OCI-LY1 (cell line): ENCODE results near the gene GJA5.

ENCODE experiments used
- H2AFZ ChIP-seq: fragments of 200-600 bp; sonication (generic), shearing (Covaris generic); 2 replicates; pipeline ENCODE4 v1.6.0; 2014; ENCODE audit warnings: antibody characterized with exemption, mild to moderate bottlenecking, low read length
- H3F3A ChIP-seq: fragments of 200-600 bp; sonication (generic), shearing (Covaris generic); 2 replicates; pipeline ENCODE4 v1.6.0; 2014; ENCODE audit warnings: mild to moderate bottlenecking, antibody characterized with exemption, low read length, moderate library complexity; ENCODE audit not compliant: insufficient read depth
- H3K27ac ChIP-seq: fragments of 200-600 bp; sonication (generic); 2 replicates; pipeline ENCODE4 v1.5.1; 2014; ENCODE audit warnings: low read length, mixed run types, mild to moderate bottlenecking, low read depth; ENCODE audit not compliant: poor library complexity, severe bottlenecking
- H3K27me3 ChIP-seq: fragments of 200-600 bp; sonication (generic); 2 replicates; pipeline ENCODE4 v1.6.0; 2014; ENCODE audit warnings: antibody characterized with exemption, mild to moderate bottlenecking, low read length, moderate library complexity; ENCODE audit not compliant: insufficient read depth
- H3K36me3 ChIP-seq: fragments of 200-600 bp; sonication (generic); 2 replicates; pipeline ENCODE4 v1.6.1; 2014; ENCODE audit warnings: mild to moderate bottlenecking, antibody characterized with exemption, low read length, moderate library complexity, mixed read lengths; ENCODE audit not compliant: insufficient read depth
- H3K4me1 ChIP-seq: fragments of 200-600 bp; sonication (generic); 2 replicates; pipeline ENCODE4 v1.5.1; 2014; ENCODE audit warnings: mild to moderate bottlenecking, low read length, moderate library complexity; ENCODE audit not compliant: insufficient read depth, severe bottlenecking
- H3K4me2 ChIP-seq: fragments of 200-600 bp; sonication (generic), shearing (Covaris generic); 2 replicates; pipeline ENCODE4 v1.6.1; 2014; ENCODE audit warnings: low read length
- H3K4me3 ChIP-seq: fragments of 200-600 bp; sonication (generic); 2 replicates; pipeline ENCODE4 v1.5.1; 2014; ENCODE audit warnings: low read length, low read depth, mild to moderate bottlenecking, mixed read lengths; ENCODE audit not compliant: poor library complexity, severe bottlenecking
- H3K79me2 ChIP-seq: fragments of 200-600 bp; shearing (Covaris generic); 2 replicates; pipeline ENCODE4 v1.6.1; 2016; ENCODE audit warnings: mixed run types, low read length, mixed read lengths; ENCODE audit not compliant: insufficient read depth
- H3K9ac ChIP-seq: fragments of 200-600 bp; sonication (generic), shearing (Covaris generic); 2 replicates; pipeline ENCODE4 v1.6.1; 2014; ENCODE audit warnings: mild to moderate bottlenecking, low read length, mixed read lengths
- H3K9me2 ChIP-seq: fragments of 200-600 bp; sonication (generic), shearing (Covaris generic); 2 replicates; pipeline ENCODE4 v1.6.1; 2014; ENCODE audit warnings: low read depth, mild to moderate bottlenecking, low read length, mixed read lengths
- H3K9me3 ChIP-seq: fragments of 200-600 bp; shearing (Covaris generic); 2 replicates; pipeline ENCODE4 v1.6.1; 2014; ENCODE audit warnings: low read length, mixed read lengths
- H4K20me1 ChIP-seq: fragments of 200-600 bp; sonication (generic), shearing (Covaris generic); 2 replicates; pipeline ENCODE4 v1.6.0; 2016; ENCODE audit warnings: mild to moderate bottlenecking, low read length; ENCODE audit not compliant: insufficient read depth
- EZH2 ChIP-seq: fragments of 200-600 bp; sonication (generic), shearing (Covaris generic); IDR thresholded peaks from 2 replicates; pipeline ENCODE4 v1.8.0; 2017; ENCODE audit warnings: borderline replicate concordance, mixed run types, mild to moderate bottlenecking, antibody characterized with exemption, low read length, moderate library complexity, mixed read lengths
- TF ChIP-seq, protein P1 (sequence below): fragments of 200-600 bp; sonication (generic), shearing (Covaris generic); IDR thresholded peaks from 2 replicates; pipeline ENCODE4 v1.5.1; 2017; ENCODE audit warnings: mild to moderate bottlenecking, antibody characterized with exemption, low read length, moderate library complexity, mixed read lengths

Gene GJA5

DNA sequence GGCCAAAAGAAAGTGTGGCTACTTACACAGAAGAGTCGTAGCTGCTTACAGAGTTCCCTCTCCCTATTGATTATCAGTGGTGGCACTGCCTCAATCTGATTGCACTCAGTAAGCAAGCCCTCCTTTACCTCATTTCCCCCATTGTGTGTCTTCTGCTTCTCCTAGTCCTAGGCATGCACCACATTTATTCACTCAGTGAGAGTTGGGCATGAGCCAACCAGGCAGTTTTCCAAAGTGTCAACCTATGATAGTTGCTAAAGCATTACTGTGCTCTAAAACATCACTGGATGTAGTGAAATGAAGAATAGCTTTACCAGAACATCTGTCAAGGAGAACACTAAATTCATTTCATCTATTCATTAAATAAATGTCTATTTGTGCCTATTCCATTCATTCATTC, 19.3 kb downstream of the GJA5 start:
- TF ChIP-seq, protein P1, sequence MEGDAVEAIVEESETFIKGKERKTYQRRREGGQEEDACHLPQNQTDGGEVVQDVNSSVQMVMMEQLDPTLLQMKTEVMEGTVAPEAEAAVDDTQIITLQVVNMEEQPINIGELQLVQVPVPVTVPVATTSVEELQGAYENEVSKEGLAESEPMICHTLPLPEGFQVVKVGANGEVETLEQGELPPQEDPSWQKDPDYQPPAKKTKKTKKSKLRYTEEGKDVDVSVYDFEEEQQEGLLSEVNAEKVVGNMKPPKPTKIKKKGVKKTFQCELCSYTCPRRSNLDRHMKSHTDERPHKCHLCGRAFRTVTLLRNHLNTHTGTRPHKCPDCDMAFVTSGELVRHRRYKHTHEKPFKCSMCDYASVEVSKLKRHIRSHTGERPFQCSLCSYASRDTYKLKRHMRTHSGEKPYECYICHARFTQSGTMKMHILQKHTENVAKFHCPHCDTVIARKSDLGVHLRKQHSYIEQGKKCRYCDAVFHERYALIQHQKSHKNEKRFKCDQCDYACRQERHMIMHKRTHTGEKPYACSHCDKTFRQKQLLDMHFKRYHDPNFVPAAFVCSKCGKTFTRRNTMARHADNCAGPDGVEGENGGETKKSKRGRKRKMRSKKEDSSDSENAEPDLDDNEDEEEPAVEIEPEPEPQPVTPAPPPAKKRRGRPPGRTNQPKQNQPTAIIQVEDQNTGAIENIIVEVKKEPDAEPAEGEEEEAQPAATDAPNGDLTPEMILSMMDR, result no peak
- TF ChIP-seq EZH2, result no peak

DNA sequence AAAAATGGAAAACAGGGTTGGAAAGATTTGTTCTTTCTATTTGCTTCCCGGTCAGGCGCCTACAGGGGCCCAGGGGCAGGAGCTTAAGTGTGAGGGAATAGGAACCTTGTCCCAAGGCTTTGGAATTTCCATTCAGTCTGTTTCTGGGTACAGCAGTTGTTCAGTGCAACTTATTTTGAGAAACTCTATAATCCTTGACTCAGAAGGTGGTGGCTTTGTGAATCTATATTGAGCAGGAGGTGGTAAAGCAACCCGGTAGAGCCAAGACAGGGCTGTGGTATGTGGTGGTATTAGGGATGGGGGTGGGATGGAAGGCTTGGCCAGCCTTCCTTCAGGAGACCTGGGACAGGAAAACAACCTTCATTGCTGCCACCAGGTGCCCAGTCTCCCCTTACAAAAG, 20.0 kb downstream of the GJA5 start:
- Histone ChIP-seq H3K27ac (no peak overlapping the region), H3K9me2 (no peaks in the 10 kb centered on the region), H3K27me3 (no peaks in the 10 kb centered on the region), H3K36me3 (no peaks in the 10 kb centered on the region), H4K20me1 (no peaks in the 10 kb centered on the region), H3K4me1 (no peaks in the 10 kb centered on the region), H3K4me2 (no peak overlapping the region), H3K4me3 (no peak overlapping the region), H2AFZ (no peak overlapping the region), H3K79me2 (no peaks in the 10 kb centered on the region), H3K9me3 (no peaks in the 10 kb centered on the region), H3K9ac (no peak overlapping the region), H3F3A (no peaks in the 10 kb centered on the region)
- TF ChIP-seq, protein P1, result no peak
- TF ChIP-seq EZH2, result no peak

More for the DNA sequence above, 19.3 kb downstream of the GJA5 start:
- Histone ChIP-seq H3K79me2 (no peaks in the 10 kb centered on the region), H3F3A (no peaks in the 10 kb centered on the region), H2AFZ (no peak overlapping the region), H3K27me3 (no peaks in the 10 kb centered on the region), H3K36me3 (no peaks in the 10 kb centered on the region), H3K27ac (no peak overlapping the region), H3K9ac (no peak overlapping the region), H4K20me1 (no peaks in the 10 kb centered on the region), H3K4me2 (no peak overlapping the region), H3K4me3 (no peak overlapping the region), H3K9me2 (no peaks in the 10 kb centered on the region), H3K9me3 (no peaks in the 10 kb centered on the region), H3K4me1 (no peaks in the 10 kb centered on the region)

DNA sequence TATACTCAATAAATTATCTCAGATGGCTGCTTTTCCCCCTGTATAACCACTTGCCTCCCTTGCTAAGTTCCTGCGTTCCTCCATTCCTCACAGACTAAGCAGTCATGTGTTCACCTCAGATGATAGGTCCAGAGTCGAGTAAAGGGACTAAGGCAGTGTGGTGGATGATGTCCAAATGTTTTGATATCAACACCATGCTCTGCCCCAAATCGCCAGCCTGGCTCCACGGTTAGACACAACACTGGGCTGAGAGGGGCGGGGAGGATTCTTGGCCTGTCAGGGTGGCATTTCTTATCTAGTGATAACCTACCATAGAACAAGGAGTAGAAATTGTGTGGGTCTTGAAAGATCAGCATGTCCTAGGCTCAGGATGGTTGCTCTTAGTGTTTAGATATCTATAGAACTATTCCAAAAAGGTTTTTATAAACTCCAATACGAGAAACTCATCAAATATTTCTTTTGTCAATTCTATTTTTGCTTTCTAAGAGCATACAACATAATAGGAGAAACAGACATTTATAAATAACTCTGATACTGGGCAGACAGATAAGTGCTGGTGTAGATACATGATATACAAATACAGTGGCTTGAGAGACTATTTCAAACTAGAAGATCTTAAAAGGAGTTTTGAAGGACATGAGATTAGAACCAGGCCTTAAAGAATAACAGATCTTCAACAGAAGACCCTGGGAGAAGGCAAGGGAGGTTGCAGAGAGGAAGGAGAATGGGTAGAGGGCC, 21.5 kb downstream of the GJA5 start:
- H3K27me3 ChIP-seq, result no peaks in the 10 kb centered on the region
- no peak overlapping the region for H3K27ac ChIP-seq
- no peaks in the 10 kb centered on the region for H3K36me3 ChIP-seq
- no peaks in the 10 kb centered on the region for H4K20me1 ChIP-seq
- no peak overlapping the region for H3K4me2 ChIP-seq
- no peak overlapping the region for H3K9ac ChIP-seq
- H3K9me2 ChIP-seq, result no peaks in the 10 kb centered on the region
- TF ChIP-seq EZH2, result no peak
- TF ChIP-seq, protein P1, result no peak
- no peaks in the 10 kb centered on the region for H3K79me2 ChIP-seq
- H3F3A ChIP-seq, result no peaks in the 10 kb centered on the region
- H3K4me1 ChIP-seq, result no peaks in the 10 kb centered on the region
- no peak overlapping the region for H3K4me3 ChIP-seq
- H3K9me3 ChIP-seq, result no peaks in the 10 kb centered on the region
- no peak overlapping the region for H2AFZ ChIP-seq
